Measurements from ENCODE around the gene MARCKS.

The MARCKS gene, protein sequence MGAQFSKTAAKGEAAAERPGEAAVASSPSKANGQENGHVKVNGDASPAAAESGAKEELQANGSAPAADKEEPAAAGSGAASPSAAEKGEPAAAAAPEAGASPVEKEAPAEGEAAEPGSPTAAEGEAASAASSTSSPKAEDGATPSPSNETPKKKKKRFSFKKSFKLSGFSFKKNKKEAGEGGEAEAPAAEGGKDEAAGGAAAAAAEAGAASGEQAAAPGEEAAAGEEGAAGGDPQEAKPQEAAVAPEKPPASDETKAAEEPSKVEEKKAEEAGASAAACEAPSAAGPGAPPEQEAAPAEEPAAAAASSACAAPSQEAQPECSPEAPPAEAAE

DNA sequence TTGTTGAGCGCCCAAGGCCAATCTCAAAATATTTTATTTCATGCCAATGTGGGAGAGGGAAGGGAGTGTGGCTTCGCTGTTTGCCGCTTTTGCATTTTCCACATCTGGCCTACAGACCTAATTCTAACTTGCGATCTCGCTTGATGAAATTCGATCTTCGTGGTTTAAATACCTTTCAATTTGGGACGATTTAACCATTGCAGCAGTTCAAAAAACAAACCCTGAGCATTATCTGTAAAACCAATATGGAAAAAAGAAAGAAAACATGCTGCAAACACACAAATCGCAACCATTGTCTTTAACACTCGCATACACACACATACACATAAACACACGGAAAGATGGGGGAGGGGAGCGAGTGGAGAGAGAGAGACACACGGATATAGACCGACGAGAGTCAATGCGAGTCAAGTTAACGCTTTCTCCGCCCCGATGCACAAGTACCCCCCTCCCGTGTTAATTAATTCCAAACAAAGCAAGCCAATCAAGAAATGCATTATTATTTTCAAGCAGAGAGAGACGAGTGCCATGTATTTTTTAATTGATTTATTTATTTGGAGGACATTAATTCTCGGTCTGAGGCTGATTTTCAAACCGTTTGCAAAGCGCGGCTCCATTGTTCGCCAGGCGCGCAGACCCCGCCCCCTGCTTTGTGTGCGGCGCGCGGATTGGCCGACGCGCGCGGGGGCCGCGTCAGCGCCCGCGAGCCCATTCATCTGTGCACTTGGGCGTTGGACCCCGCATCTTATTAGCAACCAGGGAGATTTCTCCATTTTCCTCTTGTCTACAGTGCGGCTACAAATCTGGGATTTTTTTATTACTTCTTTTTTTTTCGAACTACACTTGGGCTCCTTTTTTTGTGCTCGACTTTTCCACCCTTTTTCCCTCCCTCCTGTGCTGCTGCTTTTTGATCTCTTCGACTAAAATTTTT, at the start of gene MARCKS:
Gene MARCKS, plus strand, starts transcription at position 721 of the 931 bp plus-strand sequence. CDS start 401 bp downstream, outside the sequence.
- peak; percentile 92 to 93 for DNase-seq

DNA sequence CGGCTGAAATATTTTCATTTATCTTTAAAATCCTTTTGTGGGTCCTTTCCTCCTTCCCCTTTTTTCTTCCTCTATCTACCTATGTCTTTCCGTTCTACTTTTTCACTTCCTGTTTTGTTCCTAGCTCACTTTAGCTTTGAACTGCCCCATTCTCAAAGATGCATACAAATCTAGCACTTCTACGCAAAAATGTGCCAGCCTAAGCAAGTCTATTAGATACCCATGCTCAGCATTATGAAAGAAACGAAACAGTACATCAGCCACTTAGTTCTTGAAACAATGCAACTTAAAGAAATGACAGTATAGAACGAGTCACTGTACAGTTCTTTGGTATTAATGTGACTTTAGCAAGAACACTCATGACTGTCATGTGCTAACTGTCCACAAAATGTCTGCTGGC, 47.3 kb upstream of the MARCKS start:
- DNase-seq: peak; percentile 60 to 80

DNA sequence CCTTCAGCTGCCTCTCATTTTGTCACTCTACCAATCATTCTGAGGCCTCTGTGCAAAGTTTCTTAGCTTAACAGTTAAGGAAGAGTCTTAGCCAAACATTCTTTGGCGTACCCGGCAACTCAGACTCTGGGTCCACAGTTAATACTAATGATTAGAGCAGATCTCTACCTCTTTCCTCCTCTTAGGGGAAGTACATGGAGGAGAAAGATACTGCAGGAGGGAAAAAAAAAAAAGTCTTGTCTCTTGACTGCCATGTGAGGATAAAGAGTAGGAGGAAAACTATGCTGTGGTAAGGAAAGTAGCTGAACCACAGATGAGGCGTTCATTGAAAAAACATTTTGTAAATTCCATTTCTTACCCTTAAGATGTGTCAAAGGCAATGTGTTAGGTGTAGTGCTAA, 44.0 kb upstream of the MARCKS start:
- DNase-seq: peak; percentile 32 to 73

DNA sequence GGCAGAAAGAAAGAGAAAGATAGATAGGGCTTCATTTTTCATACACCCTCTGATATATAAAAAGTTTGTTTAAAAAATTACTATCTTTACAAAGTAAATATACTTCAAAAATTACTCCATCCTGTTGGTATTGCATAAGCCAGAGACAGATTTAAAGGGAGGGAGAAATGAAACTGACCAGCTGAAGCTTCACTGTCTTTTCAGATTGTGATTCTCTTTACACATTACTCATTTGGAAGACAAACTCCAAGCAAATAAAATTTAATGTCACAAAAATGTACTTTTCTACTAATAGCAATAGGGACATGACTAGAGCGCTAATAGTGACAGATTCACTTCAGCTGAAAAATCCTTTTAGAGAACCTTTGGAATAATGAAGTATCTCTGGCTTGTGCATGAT, 38.6 kb upstream of the MARCKS start:
- peak; percentile 54 to 62 for DNase-seq

DNA sequence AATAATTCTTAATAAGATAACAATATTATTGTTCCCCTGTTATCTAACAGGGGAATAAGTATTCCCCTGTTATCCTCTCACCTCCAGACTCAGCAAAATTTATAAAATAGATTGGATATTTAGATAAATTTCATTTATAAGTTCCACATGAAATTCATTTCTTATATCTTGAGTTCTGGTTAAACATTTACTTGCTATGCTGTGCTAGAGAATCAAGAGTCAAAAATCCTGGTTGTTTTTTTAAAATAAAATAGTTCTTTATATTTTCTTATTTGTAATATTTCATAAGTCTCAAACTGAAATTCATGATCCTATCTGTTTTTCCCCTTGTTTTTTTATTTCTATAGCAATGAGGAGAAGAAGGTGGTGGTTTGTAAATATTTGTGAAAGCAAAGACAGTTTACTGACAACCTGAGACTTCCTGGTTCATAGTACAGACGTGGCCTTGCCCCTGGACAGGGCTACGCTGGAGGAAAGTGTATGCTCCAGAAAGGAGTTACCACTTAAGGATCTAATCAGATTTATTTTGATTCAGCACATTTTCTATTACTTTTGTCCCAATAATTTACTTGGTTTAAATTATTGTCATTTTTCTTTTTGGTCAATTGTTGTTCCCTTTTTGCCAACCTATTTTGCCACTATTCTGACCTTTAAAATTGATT, 37.8 kb upstream of the MARCKS start:
- no peak for DNase-seq

DNA sequence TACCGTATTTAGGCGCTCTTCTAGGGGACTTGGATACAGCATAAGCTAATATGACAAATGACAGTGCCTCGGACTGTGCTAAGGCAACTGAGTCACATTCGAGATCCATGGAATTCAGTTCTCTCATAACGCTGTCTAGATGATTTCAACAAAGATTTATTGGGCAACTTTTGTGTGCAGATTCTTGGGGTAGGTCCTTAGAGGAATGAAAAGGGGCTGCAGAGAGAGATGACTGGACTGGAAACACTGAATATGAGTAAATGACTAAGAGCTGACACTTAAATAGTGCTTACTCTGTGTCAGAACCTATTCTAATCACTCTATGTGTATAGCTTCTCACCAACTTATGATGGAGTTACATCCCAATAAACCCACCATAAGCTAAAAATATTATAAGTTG, 36.4 kb upstream of the MARCKS start:
- DNase-seq: no peak

DNA sequence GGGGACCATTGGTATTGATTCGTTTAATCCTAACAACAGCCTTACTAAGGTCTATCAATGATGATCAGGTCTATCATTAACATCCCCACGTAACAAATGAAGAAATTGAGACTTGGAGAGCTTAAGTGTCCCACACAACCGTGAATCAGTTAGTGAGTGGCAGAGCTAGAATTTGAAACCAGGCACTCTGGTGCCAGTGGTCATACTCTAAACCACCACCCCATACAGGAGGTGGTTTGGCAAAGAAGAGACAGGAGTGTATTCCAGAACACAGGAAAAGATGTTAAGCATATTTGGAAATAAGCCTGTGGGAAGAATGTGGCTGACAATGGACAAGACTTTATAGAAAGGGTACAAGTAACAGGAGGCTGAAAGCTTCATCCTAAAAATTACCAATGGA, 35.7 kb upstream of the MARCKS start:
- no peak for DNase-seq

DNA sequence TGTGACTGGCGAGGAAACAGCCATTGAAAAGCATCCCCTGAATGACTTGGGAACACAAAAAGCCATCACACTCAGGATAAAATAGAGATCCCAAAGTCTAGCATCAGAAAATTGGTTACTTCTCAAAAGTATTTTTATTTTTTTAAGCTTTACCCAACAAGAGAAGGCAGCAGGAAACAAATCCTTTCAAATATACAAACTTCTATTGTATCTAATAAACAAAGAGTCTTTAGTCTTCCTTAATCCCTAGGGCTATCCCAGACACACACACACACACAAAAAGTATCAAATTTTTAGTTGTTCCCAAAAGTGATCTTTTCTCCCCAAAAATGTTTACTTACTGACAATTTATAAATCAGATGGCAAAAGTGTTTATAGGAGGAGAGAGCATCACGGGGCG, 33.2 kb upstream of the MARCKS start:
- DNase-seq: no peak

DNA sequence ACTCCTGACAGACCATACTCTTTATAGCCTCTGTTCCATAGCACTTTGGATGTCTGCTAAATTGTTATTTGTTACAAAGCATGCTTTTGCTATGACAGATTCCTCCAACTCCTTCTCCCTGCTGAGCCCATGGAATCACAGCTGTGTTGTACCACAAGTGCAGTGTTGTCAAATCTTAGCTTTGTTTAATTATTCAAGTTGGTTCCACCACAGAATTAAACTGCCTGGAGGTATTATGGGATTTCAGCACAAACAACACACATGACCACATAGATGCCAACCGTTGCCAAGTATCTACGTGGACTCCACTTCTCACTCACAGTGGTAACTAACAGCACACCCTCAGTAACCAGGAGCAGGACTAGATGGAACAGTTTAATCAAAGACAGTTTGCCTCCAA, 32.7 kb upstream of the MARCKS start:
- no peak for DNase-seq

DNA sequence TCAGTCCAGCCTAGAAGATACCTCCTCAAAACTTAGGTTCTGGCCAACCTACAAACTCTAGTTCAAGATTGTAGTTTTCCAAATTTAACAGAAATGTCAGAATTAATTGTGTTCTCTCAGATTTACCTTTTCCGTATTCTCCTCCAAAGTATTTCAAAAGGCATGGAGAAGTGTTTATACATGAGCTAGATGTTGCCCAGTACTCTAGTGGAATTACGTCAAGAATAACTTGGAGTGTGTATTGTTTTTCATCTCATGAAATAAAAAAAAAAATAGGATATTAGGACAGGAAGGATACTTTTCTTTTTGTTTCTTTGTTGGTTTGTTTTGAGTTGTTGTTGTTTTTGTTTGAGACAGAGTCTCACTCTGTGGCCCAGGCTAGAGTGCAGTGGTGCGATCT, 32.3 kb upstream of the MARCKS start:
- DNase-seq: no peak

DNA sequence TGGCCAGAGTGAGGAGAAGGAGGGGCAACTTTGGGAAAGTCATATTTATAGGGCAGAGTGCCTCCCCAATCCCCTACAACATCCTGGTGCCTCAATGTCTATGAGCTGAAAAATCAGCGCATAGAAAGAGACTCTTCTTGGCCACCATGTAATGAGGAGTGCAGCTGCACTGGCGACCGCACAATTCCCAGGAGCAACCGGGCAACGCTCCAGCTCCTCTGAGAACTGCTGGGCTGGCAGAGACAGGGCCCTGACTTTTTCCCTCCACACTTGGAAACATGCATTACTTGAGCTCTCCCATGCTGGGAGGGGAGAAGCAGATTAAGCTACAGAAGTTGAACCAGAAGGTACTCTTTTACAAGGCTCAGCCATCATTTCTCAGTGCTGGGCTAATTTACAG, 31.4 kb upstream of the MARCKS start:
- no peak for DNase-seq

DNA sequence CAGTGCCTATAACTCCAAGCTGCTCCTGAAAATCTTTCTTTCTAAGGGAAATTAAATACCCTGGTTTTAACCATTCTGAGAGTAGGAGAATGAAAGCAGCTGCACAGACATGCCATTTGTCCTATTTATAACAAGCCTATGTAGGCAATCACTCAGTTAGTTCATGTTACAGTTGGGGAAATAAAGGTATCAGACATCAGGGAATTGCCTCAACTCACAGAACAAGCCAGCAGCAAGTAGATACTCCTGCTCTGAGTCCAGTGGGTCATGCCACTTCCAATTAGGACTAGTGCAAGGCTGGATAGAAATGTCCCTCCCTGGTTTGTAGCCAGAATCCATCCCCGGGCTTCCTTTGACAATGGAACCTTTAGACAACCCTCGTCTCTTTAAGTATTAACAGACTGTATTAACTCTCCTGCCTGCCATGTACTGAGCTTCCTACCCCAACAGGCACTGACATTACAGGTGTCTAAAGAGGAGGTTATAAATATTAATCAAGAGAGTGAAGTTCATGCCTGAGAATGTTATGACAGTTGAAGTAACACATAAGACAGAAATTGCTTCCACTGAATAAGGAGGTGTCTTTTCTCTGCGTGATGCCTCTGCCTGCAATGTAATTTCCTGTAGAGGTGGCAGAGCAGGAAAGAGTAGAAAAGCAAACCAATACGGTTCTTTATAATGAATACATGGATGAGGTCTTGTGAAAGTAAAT, 28.0 kb upstream of the MARCKS start:
- no peak for DNase-seq

DNA sequence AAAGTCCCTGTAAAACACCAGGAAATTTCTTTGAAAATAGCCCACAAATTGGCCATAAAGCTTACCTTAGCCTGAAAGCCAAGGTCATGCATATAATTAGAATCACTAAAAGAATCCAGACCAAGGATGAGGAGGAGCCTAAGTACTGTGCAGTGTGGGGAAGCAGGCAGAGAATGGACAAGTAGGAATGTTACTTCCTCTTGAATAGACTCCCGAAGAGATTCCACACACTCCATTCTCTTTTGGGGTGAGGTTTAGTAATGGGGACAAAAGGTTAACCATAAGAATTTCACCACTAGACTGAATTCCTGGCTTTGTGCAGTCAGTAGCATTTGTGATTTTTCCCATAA, 27.5 kb upstream of the MARCKS start:
- DNase-seq: no peak

DNA sequence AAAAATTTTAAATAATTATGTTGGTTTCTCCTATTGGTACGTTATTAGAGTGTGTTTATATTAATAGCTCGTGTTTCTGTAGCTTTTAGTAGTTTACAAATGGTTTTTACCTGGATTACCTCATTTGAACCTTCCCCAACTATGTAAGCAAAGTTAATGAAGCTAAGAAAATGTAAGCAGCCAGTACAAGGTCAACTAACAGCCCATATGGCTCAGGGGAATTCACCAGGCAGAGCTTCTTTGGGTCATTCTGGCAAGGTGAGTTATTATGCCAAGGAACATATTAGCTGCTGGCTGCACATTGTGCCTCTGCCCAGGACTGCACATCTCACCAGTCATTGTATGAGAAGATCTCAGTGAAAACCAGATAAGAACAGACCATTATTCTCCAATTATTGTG, 27.0 kb upstream of the MARCKS start:
- no peak for DNase-seq

DNA sequence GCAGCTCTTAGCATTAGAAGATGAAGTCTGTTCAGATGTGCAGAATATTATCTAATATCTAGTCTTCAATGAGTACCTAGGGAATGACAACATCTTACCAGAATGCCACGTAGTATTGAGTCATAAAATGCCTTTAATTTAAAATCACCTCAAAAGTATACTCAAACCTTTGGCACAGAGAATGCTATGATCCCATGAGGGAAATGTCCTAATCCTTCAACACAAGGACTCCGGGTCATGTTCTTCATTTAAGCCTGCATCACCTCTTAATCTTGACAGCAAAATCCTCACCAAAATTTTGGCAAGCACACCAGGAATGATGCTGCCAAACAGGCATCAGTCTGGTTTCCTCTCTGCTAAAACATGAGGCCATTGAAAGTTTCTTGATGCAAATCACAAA, 23.6 kb upstream of the MARCKS start:
- no peak for DNase-seq

DNA sequence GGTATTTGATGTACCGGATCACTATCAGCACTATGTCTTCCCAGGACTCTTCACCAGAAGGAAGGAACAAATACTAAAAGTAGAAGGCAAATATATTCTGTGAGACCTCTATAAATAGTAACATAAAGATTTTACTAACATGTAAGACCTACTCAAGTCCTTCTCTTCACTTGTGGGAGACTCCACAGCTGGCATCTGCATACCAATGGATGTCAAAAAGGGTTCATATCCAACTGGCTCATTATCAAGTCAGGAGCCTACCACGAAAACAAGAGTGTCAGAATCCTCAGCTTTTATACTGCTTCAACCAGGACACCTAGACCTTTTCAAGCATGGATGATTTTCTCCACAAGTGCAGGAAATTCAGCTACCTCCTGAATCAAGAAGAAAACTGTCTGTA, 20.0 kb upstream of the MARCKS start:
- no peak for DNase-seq

DNA sequence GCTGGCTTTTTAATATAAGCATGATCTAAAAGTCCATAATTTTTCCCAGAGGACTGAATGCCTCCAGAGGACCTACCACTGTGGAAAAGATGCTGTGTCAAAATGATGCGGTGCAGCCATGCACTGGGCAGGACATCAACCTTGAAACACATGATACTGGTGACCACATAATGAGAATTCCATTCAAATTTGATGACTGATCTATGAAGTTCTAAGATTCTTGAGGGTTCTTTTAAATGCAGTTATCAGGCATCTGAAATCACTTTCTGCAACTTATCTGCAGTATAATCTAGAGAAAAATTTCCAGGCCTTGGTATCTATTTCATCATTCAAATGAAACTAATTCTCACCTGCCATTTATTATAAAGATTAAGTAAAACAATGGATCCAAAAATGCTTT, 15.0 kb upstream of the MARCKS start:
- DNase-seq: no peak

DNA sequence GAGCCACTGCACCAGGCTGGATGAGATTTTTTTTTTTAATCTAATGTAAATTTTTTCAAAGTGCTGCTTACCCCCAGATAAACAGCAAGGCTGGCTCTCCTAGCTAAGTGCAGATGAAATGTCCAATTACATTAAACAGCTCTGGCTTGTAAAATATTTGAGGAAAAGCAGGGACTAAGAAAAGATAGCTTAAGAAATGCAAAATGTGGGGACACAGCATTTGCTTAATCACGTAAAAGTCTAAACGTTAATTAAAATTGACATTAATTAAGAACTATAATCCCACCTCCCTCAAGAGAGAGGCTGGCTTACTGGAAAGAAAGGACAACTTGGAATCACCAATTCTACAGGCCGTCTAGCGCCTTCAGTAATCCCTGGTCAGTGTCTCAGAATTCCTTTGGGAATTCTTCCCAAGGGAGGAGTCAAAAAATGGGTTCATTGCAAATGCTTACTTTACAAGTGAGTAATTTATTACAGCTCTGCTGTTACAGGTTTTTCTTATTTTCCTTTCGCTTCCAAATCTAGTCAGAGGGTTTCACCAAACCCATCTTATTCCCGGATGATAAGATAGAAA, 13.6 kb upstream of the MARCKS start:
- DNase-seq: no peak

DNA sequence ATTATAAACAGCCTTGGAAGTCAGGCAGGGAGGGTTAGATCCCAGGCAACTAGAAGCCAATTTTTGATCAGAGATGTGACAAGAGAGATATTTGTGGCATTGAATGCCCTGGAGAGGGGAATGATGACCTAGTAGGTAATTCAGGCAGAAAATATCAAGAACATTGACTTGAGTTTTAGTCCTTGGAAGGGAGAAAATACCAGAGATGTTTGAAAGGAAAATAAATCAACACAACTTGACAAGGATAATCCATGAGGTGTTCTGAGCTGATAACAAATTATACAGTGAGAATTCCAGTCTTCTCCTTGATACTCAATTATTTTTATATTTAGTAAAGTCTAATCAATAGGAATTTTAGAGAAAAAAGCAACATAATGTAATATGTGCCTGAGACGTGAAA, 10.6 kb upstream of the MARCKS start:
- DNase-seq: no peak

DNA sequence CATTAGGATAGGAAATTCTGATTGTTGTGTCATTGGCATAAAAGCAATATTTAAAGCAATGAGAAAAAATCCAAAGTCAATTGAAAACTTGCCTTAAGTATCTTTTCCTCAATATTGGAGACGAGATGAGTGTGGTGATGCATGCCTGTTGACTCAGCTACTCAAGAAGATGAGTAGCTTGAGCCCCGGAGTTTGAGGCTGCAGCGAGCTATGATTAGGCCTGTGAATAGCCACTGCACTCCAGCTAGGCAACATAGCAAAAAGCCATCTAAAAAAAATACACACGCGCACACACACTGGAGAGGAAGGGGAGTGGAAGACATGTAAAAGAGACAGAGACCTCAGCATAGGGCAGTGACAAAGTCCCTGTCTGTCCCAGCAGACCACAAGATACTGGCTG, 9.7 kb upstream of the MARCKS start:
- no peak for DNase-seq

DNA sequence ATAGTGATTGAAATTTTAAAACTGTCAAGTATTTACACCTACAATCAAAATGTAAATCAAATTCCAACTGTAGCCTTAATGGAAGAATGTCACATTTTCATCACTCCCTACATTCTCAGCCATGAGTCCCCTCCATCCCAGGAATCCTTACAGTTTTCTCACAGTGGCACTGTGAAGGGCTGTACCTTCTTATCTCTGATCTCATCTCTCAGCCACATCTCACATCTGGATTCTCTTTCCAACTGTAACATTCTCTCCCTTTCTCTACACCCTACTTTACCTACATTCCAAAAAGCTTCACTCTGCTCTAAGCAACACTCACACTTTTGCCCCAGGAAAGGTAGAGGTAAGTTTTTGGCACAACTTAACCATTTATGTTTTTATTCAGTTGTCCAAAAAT, 8.9 kb upstream of the MARCKS start:
- DNase-seq: no peak

DNA sequence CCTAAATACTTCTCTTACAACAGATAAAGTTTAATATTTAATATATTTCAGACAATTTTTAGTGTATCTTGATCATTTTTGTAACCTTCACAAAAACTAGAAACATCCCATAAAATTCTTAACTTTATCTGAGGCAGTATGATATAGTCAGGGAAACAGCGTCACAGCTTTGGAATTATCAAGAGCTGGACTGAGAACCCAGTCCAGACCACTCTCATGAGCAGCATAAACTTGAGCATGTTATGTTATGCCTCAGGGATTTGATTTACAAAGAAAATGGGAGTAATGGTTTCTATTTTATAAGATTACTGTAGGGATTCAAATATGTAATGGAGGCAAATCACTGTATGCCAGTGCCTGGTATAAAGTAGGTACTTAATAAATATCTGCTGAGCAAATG, 8.3 kb upstream of the MARCKS start:
- DNase-seq: no peak

DNA sequence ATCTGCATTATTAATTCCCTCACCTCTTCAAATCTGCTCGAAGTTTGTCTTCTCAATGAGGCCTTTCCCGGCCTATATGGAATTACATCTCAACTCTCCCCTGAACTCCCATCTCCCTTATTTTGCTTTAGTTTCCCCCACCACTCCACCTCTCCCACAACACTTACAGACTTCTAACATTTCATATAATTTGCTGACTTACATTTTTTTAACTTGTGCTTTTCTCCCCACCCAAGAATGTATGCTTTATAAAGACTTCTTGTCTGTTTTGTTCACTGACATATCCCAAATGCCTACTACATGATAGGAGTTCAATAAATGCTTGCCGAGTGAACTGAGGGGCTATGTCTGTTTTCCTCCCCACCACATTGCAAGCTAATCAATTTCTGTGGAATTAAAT, 3.9 kb upstream of the MARCKS start:
- DNase-seq: no peak

Data from inflammatory macrophage treated with lipopolysaccharide for 1 hour (primary cell).